ENCODE measurements around the gene SLC32A1. TPM values are rescaled to one million over a fixed set of nuclear protein-coding genes. Genes with fewer than 3 reads are reported as not detected.

Gene SLC32A1
- total RNA-seq = not detected

DNA sequence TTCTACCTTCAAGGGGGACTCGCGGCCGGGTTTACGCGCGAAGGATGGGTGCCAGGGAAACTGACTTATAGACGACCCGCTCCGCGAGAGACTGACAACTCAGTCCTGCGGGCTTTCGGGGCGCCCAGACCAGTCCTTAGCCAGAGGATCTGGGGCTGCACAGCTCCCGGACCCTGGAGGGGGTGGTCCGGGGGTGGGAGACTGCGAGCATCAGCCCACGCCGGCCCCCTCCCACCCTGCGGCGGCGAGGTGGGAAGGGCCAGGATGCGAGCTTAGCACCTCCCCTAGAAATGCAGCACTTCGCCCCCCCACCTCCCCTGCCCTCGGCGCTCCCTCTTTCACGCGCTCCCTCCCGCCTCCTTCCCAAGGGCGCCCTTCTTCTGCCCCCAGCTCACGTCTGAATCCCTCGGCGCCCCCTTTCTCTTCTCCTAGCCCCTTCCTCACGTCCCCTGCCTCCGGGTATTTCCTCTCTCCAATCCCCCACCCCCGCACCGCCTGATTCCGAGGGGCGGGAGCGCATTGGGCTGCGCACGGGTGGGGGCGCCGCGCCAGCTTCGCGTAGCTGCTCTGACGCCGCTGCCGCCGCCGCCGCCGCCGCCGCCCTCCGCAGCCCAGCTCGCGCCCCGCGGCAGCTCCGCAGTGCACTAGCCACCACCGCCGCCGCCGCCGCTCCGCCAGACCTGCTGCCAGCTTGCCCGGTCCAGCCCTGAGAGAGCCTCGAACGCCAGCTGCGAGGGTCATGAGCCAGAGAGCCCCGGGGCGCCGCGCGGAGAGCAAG is at the start of gene SLC32A1:
TSS of gene SLC32A1 (plus strand) at position 639 of the 778 bp plus-strand sequence. CDS start 239 bp downstream, outside the sequence.
- ATAC-seq = no peak
- Mint-ChIP-seq H3K4me1 (peaks cover 32% of the 10 kb centered on the region), H3K36me3 (peaks cover 4% of the 10 kb centered on the region), H3K27me3 (peaks cover 91% of the 10 kb centered on the region), H3K9me3 (ENCODE audit: low read depth) (no peaks in the 10 kb centered on the region), H3K4me3 (peak within 1 kb of the TSS; percentile 14), H3K27ac (peak within 1 kb of the TSS; percentile 9)
- CTCF ChIA-PET = interaction anchor here (1.1 to 1.5 kb wide), 4 partner anchors 15 to 237 kb away, joined by 3 to 4 read pairs (median 4); no protein-coding TSS in a partner anchor
- no peak for DNase-seq

DNA sequence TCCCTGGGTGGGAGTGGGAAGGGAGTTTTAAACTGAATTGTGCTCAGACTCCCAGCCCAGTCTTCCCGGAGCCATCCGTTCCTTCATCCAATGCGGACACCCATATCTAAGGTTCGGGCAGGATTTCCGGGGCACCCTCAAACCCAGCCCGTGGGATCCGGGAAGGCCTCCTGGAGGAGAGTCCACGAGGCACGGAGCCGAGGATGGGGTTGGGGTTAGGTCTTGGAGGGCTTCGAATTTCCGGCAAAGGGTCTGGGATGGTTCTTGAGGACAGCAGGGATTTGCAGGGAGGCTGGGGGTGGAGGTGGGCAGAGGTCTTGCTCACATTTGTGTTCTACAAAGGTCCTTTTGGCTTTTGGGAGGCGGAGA is 49.5 kb upstream of the SLC32A1 start:
- Mint-ChIP-seq H3K27me3 (peaks cover 48% of the 10 kb centered on the region), H3K9me3 (ENCODE audit: low read depth) (no peaks in the 10 kb centered on the region), H3K27ac (no peak overlapping the region), H3K4me1 (peaks cover 8% of the 10 kb centered on the region), H3K4me3 (peak overlapping the region; percentile 42), H3K36me3 (no peaks in the 10 kb centered on the region)
- ATAC-seq (no peak), DNase-seq (no peak)
- CTCF ChIA-PET = no interaction called here

GRCh38 chr20:38676576-38676975 is 47.7 kb upstream of the SLC32A1 start:
- Mint-ChIP-seq H3K36me3 (no peaks in the 10 kb centered on the region), H3K4me3 (no peak overlapping the region), H3K9me3 (ENCODE audit: low read depth) (no peaks in the 10 kb centered on the region), H3K27ac (no peak overlapping the region), H3K27me3 (peaks cover 48% of the 10 kb centered on the region), H3K4me1 (peaks cover 8% of the 10 kb centered on the region)
- DNase-seq = no peak
- no peak for ATAC-seq
- CTCF ChIA-PET = no interaction called here

DNA sequence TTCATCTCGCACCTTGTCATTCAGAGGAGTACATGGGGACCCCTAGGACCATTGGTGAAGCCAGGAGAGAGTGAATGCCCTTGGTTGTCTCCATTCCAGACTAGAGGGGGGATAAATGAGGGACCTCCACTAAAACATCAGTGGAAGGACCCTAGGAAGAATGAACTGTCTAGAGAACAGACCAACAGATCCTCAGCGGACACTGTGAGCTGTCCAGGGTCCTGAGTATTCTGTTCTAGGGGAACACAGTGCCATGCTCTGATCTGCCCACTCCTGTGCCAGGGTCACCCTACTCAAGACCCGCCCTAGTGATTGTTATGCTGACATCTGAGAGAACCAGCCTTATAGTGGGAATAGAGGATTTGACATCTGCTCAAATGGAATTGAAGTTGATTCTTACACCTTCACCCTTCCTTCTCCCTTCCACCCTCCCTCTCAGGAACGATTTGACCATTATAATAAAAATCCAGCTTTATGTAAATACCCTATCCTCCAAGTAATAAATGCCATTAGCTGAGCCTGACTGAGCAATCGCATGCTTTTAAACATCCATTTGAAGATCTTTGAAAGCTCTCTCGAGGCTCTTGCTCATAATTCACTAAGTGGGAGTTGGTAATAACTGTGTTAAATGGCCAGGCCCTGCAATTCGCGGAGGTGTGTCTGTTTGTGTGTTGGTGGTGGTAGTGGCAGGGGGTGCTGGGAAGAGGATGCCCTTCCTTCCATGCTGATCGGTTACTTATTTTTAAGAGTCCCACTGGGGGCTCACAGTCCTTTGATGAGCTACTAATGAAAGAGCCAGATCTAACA is 43.6 kb upstream of the SLC32A1 start:
- Mint-ChIP-seq H3K9me3 (ENCODE audit: low read depth) (no peaks in the 10 kb centered on the region), H3K4me1 (no peaks in the 10 kb centered on the region), H3K27me3 (peaks cover 34% of the 10 kb centered on the region), H3K4me3 (no peak overlapping the region), H3K27ac (no peak overlapping the region), H3K36me3 (no peaks in the 10 kb centered on the region)
- DNase-seq = peak; percentile 50
- CTCF ChIA-PET = interaction anchor here (1.2 kb wide), 1 partner anchor 22 kb away, joined by 3 read pairs; no protein-coding TSS in a partner anchor
- ATAC-seq = no peak

GRCh38 chr20:38685271-38685670 is 39.0 kb upstream of the SLC32A1 start:
- no peaks in the 10 kb centered on the region for H3K4me1 Mint-ChIP-seq
- no peak for DNase-seq
- no peaks in the 10 kb centered on the region for H3K9me3 Mint-ChIP-seq (ENCODE audit: low read depth)
- H3K27me3 Mint-ChIP-seq = peaks cover 54% of the 10 kb centered on the region
- no peak for ATAC-seq
- CTCF ChIA-PET = interaction anchor here (0.6 to 1.1 kb wide), 2 partner anchors 11 to 54 kb away, joined by 3 to 4 read pairs; no protein-coding TSS in a partner anchor
- no peak overlapping the region for H3K27ac Mint-ChIP-seq
- no peaks in the 10 kb centered on the region for H3K36me3 Mint-ChIP-seq
- H3K4me3 Mint-ChIP-seq = no peak overlapping the region

DNA sequence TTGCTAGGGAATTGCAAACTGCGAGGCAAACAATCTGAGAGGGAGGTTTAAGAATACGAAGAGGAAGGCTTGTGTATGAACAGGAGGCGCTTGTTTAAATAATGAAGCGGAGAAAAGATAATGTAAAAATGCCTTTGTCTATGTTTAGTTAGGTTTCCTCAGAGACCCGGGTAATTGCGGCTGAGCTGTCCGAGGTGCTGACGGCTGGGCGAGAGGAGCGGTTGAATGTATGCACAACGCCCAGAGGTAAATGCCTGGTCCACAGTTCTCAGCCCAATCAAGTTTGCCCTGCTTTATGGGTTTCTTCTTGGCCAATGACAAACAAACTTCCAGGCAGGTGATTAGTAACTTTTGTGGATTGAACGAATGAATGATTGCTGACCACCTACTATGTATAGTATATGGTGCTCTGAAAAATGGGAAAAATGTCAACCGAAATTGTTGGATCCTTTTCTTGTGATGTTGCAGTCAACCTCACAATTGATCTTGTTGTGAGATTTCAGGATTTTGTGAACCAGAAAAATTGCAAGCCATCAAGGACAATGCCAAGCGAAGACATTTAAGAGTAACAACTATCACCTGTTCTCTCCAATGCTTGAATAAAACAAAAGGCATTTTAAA is 38.3 kb upstream of the SLC32A1 start:
- Mint-ChIP-seq H3K27me3 (peaks cover 53% of the 10 kb centered on the region), H3K27ac (no peak overlapping the region), H3K4me3 (no peak overlapping the region), H3K36me3 (no peaks in the 10 kb centered on the region), H3K9me3 (ENCODE audit: low read depth) (no peaks in the 10 kb centered on the region), H3K4me1 (no peaks in the 10 kb centered on the region)
- CTCF ChIA-PET = interaction anchor here (0.6 kb wide), 1 partner anchor 53 kb away, joined by 4 read pairs; no protein-coding TSS in a partner anchor
- DNase-seq = peak; percentile 68
- ATAC-seq = peak; percentile 42

DNA sequence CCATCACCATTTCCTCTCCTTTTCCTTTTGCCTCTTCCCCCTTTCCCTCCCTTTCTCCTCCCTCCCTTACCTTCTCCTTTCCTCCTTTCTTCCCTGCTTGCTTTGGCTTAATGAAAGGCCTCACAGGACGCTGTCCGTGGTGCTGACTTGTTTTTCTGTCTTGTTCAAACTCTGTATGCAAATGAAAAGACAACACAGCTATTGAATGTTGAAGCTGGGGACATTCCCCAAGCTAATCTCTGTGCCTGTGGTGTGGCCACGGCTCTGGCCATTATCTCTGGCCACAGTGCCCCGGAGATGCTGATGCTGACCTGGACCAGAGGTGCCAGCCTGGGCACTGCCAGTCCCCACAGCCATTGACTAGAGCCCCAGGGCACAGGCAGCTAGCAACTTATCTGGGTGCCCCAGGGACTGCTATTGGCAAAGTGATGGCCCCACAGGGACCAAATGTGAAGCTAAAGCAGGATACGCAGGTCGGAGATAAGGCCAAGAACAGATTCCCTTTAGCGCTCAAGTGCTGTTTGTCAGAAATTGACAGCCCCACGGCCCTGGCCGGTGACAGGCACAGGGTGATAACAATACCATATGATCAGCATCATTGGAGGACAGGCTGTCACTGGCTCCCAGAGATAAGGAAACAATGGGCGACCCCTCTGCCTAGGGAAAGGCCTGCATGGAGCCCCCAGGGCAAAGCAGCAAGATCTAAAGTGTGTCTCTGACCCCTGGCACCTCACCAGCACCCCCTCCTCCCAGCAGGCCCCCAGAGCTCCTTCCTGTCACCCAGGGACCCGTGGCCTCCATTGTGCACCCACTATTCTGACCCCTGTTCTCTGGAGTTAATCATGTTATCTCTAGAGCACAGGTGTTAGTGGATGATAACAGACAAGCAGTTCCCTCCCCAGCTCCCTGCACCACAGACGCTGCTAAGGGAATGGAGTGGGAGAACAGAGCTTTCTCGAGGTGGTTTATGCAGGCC is 31.6 kb upstream of the SLC32A1 start:
- Mint-ChIP-seq H3K27me3 (peaks cover 17% of the 10 kb centered on the region), H3K4me3 (no peak overlapping the region), H3K4me1 (no peaks in the 10 kb centered on the region), H3K27ac (no peak overlapping the region), H3K36me3 (no peaks in the 10 kb centered on the region), H3K9me3 (ENCODE audit: low read depth) (no peaks in the 10 kb centered on the region)
- ATAC-seq = no peak
- CTCF ChIA-PET = interaction anchor here (0.9 to 1.0 kb wide), 2 partner anchors 38 to 89 kb away, joined by 3 read pairs; no protein-coding TSS in a partner anchor
- peak; percentile 69 for DNase-seq

GRCh38 chr20:38697306-38697705 is 27.0 kb upstream of the SLC32A1 start:
- Mint-ChIP-seq H3K36me3 (no peaks in the 10 kb centered on the region), H3K4me3 (no peak overlapping the region), H3K9me3 (ENCODE audit: low read depth) (no peaks in the 10 kb centered on the region), H3K27me3 (no peaks in the 10 kb centered on the region), H3K27ac (no peak overlapping the region), H3K4me1 (no peaks in the 10 kb centered on the region)
- ATAC-seq (no peak), DNase-seq (no peak)
- CTCF ChIA-PET = no interaction called here

- DNase-seq (no peak), ATAC-seq (no peak)
- no peaks in the 10 kb centered on the region for H3K36me3 Mint-ChIP-seq
- CTCF ChIA-PET = no interaction called here
- H3K4me3 Mint-ChIP-seq = no peak overlapping the region
- H3K27ac Mint-ChIP-seq = no peak overlapping the region
- no peaks in the 10 kb centered on the region for H3K4me1 Mint-ChIP-seq
- H3K27me3 Mint-ChIP-seq = peaks cover 8% of the 10 kb centered on the region
- H3K9me3 Mint-ChIP-seq (ENCODE audit: low read depth) = no peaks in the 10 kb centered on the region
Measured at GRCh38 chr20:38698541-38698940, 25.7 kb upstream of the SLC32A1 start.

- Mint-ChIP-seq H3K4me3 (no peak overlapping the region), H3K4me1 (no peaks in the 10 kb centered on the region), H3K27ac (no peak overlapping the region), H3K36me3 (no peaks in the 10 kb centered on the region), H3K9me3 (ENCODE audit: low read depth) (no peaks in the 10 kb centered on the region), H3K27me3 (peaks cover 16% of the 10 kb centered on the region)
- DNase-seq = no peak
- no peak for ATAC-seq
- CTCF ChIA-PET = no interaction called here
Measured at GRCh38 chr20:38700141-38700540, 24.1 kb upstream of the SLC32A1 start.

DNA sequence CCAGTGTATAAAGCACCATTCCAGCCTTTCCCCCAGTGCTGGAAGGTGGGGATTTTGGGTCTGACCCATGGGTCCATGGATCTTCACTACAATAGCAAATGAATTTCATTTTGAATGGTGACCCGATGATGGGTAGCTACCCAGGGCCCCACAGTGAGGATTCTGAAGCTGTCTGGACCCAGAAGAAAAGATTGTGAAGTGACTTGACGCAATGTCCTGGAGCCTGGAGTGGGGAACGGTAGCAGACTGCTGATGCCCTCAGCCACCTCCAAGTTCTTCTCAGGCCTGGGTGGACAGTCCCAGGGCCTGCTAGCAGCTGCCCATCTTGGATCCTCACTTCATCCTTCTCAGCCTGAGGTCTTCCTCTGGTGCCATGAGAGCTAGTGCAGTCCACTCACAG is 23.4 kb upstream of the SLC32A1 start:
- ATAC-seq (no peak), DNase-seq (no peak)
- no peaks in the 10 kb centered on the region for H3K36me3 Mint-ChIP-seq
- H3K27me3 Mint-ChIP-seq = peaks cover 23% of the 10 kb centered on the region
- no peaks in the 10 kb centered on the region for H3K4me1 Mint-ChIP-seq
- no peak overlapping the region for H3K4me3 Mint-ChIP-seq
- no peaks in the 10 kb centered on the region for H3K9me3 Mint-ChIP-seq (ENCODE audit: low read depth)
- CTCF ChIA-PET = no interaction called here
- H3K27ac Mint-ChIP-seq = no peak overlapping the region

- Mint-ChIP-seq H3K9me3 (ENCODE audit: low read depth) (no peaks in the 10 kb centered on the region), H3K4me3 (no peak overlapping the region), H3K4me1 (no peaks in the 10 kb centered on the region), H3K27ac (no peak overlapping the region), H3K36me3 (no peaks in the 10 kb centered on the region), H3K27me3 (peaks cover 37% of the 10 kb centered on the region)
- ATAC-seq = no peak
- no peak for DNase-seq
- CTCF ChIA-PET = no interaction called here
Measured at GRCh38 chr20:38703526-38703925, 20.8 kb upstream of the SLC32A1 start.
